RPMI8226 (cell line): ENCODE data around the gene POU2F1.
"Not testable (repeated sequence)": the region's sequence is repeated elsewhere in the genome, so short reads cannot be mapped to it uniquely, and the experiment has no call there.

Source experiments
- DNase-seq: peaks from one replicate; pipeline ENCODE4 v3.0.0-alpha.2; 2015

Gene POU2F1

DNA sequence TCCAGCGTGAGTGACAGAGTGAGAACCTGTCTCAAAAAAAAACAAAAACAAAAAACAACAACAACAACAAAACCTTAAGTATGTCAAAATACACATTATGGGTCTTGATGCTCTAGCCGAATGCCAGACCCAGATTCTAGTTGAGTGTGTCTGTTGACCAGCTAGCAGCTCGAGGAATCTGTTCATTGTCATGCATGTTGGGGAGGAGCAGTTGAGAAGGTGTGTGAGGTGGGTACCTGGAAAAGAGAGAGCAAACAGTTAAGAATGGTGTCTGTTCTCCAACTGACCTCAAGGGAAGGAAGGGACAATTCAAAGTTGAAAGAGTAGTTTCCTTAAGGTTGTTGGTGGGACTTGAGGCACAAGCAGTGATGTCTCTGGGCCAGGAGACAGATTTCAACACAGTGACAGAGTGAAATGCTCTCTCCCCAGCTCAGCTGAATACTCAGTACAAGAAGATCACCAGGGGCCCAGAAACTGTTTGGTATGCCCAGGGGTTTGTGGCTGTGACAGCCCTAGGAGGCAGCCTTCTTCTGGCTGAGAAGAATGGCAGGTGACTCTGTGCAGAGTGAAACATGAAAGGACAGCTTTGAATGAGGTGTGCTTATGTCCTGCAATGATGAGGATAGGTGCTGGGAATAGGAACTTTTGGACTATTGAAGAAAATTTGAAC, 14.4 kb upstream of the POU2F1 start:
- no peak for DNase-seq

DNA sequence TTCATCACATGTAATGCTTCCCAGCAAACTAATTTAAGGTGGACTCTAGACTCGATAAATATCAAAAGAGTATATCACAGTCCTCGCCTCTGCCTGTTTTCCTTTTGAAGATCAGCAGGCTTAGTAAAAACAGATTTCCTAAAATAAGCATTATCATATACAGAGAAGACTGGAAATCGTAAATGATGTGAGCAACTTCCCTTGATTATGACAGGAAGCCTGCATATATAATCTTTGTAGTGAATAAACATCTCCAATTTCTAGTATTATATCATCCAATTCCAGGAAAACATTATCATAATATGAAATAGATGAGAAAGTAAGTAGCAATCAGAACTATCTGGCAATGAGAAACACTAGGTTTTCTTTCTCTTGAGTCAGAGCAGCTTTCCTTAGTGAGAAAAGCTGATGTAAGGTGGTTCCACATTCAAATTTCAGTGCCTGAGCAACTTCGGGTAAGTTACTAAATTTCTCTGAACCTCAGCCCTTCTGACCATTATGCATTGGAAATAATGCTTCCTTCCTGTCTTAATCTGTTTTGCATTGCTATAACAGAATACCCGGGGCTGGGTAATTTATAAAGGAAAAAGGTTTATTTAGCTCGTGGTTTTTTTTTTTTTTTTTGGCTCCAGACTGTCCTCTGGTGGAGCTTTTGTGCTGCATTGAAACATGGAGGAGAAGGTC, 12.6 kb upstream of the POU2F1 start:
- DNase-seq = peak; percentile 45

DNA sequence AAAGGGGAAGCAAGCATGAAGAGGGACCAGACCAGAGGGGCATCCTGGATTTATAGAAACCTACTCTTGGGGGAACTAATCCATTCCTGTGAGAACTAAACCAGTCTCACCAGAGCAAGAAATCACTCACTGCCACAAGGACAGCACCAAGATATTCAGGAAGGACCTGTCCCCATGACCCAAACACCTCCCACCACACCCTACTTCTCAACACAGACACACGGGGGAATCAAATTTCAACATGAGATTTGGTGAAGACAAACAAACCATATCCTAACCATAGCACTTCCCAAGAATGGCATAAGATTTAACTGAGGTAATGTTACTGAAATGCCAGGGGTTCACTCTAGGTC, 12.1 kb upstream of the POU2F1 start:
- no peak for DNase-seq

DNA sequence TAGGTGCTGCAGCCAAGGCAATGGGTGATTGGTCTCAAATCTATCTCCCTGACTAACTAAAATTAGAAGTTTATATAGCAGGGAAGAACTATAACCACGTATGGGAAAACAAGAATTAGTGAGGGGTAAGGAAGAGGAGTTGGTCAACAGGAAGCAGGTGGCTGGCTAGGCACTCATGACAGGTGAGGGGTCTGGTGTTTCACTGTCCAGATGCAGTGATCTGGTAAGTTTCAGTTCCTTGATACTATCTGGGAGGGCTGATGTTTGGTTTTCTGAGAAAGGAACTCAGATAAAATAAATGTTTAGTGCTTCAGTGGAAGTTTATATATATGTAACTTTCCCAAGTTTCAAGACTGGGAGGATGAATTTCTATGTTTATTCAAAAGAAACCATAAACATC, 11.6 kb upstream of the POU2F1 start:
- peak; percentile 85 for DNase-seq

DNA sequence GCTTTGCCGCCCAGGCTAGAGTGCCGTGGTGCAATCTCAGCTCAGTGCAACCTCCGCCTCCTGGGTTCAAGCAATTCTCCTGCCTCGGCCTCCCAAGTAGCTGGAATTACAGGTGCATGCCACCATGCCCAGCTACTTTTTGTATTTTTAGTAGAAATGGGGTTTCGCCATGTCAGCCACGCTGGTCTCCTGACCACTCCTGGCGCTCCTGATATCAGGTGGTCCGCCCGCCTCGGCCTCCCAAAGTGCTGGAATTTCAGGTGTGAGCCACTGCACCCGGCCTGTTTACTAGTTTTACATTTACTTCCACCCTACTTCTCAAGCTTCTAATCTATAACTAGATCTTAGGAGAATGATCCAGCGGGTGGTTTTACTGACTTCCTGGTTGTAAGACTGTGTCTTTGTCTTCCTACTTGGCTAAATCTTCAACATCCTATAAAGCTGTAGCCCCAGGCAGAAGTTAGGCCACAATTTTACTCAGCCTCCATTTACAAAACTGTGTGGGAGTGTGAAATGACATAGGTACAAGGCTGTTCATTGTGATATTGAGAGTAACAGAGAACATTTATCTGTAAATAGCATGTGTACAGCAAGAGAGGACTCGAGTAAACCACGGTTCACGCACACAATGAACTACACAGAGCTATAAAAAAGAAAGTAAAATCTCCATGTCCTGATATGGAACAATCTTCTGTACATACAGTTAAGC, 9.6 kb upstream of the POU2F1 start:
- no peak for DNase-seq

DNA sequence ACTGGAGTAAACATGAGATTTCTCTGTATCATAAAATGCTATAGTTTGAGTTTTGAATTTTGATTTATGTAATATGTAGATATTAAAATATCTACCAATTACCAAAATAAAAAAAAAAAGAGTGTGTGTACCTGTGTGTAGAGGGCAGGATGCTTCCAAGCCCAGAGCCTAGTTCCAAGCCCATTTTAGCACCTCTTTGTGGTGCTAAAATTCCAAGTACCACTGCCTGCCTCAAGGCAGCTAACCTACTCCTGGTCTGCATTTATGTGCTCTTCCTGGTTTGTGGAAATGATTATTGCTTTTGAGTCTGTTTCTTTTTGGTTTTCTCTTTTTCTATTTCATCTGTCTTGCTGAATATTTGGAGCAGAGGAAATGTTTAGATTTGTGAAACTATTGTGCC, 8.7 kb upstream of the POU2F1 start:
- no peak for DNase-seq

DNA sequence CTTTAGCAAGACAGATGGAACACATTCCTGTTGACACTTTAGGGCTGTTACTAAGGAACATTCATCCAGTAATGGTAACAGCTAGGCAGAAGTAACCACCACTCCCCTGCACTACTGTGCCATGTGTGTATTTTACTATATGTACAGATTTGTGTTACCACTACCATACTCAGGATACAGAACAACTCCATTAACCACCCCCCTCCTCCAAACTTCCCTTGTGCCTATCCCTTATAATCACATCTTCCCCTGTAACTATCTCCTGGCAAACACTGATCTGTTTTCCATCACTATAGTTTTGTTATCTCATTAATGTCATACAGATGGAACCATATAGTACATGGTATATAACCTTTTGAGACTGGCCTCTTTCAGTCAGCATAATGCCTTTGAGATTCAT, 3.9 kb upstream of the POU2F1 start:
- DNase-seq = no peak

DNA sequence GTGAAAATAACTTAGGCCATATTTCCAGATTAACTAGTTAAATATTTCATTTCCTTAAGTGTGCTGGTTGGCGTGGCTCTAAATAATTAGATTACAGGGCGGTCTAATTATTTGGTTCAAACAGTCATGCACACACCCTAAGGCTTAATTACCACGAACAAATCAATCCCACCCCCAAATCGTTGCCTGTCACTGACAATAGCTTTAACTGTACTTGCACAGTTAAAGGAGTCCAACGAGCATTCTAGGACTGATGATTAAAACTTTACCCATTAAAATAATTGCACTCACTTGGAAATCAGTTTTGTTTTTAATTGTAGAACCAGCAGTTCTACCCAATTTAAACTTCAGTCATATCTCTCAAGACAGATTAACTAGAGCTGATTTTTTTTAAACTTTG, 1.5 kb upstream of the POU2F1 start:
- DNase-seq = no peak

DNA sequence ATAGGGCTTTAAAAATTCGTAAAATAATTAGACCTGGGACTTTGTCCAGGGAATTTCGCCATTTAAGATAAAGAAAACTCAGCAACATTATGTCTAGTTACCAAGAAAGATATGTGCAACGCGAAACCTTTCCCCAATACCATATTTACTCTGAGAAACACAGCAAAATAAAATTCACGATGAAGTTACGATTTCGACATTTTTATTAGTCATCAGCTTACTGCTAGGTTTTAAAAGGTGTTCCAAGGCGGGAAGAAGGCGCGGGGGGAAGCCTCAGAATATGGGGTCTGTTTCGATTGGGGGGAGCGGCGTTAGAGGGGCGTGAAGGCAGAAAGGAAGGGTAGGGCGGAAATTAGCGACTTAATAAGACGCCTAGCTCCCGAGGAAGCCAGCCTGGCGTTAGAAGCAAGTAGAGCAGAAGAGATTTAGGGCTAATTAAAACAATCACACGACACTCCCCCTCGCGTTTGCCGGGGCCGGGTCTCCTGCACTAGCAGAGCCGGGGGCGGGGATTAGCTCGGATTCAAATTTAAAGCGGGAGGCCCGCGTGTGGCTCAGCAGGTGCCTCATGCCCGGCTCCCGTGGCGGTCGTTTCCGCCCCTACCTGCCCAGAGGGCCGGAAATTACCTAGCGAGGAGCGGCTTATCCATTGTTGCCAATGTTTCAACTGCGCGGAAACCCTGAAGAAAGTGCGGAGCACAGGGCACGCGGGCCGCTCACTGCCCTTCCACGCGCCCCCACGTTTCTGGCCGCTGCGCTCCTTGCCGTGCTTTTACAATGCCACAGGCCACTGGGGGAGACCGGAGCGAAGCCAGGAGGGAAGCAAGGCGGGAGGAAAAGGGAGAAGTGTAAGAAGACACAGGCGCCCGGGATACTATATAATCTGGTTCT, 795 bp upstream of the POU2F1 start:
- DNase-seq = peak; percentile 99

DNA sequence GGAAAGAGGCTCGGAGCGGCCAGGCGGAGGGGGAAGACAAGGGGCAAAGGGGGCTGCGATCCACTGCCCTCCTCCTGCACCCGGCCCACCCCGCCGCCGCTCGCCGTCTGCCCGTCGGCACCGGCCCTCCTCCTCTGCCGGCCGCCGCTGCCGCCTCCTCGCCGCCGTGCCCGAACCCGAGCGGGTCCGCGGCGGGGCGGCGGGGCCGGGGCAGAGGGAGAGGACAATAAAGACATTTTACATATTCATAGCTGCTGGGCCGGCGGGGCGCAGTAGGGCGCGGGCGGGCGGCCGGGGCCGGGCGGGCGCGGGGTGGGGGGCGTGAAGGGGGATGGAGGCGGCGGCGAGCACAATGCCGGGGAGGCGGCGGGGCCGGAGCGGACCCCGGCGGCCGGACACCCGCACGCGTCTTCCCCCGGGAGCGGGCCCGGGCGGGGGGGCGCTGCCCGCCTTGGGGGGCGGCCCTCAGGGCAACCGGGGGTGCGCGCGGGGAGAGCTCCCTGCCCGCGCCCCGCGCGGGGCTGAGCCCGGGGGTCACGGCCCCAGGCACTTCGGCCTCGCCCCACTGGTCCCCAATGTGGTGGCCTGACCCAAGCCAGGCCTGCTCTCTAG, 546 bp downstream of the POU2F1 start:
- DNase-seq = no peak

DNA sequence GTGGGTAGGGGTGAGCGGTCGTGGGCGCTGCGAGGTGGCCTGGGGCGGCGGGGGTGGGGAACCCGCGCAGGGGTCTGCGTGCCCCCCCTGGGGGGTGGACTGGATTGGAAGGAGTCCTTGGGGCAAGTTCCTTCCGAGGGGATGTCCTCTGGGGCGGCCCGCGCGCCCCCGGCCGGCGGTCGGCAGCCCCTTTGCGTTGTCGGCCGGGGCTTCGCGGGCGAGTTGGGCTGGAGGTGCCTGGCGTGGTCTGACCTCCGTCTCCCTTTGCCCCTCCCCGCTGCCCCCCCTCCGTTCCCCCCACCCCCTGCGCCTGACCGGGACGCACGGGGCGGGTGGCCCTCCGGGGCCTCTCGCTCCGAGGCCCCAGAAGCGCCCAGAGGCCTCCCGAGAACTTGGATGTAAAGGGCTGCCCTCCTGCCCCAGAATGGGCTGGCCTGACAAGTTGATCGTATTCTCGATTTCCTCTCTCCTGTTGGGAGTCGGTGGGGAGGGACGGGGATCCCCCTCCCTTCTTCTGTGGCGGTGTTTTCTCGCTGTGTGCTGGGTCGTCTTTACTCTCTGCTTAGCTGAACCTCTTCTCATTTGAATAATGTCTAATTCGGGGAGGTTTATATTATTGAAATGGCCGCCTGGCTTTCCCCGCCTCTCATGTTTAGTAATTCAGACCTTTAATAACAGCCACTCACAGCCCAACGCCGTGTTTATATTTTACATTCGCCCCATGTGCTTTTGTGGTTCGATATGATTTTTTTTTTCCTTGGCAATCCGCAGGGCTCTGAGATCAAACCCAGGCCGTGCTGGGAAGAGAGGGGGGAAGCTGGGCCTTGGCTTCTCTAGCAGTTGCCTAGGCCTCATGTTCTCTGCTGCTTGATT, 1.3 kb downstream of the POU2F1 start:
- peak; percentile 84 for DNase-seq

DNA sequence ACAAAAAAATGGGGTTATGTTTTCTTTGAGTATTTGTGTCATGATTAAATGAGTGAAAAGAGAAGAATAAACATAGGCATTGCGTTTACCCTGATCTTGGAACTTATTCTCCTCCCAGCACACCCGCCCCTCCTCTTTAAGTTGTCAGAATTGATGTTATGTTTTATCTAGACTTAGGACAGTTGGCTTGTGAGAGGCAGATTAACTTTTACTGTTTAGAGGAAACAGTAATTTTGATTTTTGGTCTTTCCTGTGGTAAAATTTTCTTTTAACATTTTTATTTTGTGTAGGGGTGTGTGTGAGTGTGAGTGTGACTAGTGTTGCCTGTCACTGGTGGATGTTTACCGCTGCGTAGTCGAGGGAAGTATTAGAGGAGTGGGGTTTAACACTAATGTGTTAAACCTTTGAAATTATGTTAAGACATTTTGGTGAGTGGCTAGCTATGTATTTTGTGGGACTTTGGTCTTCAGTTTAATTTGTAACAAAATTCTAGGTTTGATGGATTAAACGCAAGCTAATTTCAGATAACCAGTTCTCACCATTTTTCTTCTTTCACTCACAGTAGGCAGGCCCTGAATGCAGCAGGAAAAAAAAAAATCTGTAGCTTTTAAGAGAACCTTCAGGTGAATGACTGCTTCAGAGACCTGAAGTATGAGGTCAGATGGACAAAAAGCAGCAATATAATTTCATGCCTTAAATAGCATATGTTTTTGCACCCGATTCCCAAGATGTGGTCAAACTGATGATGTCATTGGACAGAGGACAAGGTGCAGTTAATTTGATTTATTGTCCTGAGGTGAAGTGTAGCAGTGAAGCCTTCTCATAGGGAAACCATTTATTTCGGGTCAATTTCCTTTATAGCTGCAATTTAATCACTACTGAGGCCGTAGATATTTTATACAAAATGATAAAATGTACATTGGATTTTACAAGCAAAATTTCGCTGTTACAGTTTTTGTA, 2.7 kb downstream of the POU2F1 start:
- DNase-seq = no peak

DNA sequence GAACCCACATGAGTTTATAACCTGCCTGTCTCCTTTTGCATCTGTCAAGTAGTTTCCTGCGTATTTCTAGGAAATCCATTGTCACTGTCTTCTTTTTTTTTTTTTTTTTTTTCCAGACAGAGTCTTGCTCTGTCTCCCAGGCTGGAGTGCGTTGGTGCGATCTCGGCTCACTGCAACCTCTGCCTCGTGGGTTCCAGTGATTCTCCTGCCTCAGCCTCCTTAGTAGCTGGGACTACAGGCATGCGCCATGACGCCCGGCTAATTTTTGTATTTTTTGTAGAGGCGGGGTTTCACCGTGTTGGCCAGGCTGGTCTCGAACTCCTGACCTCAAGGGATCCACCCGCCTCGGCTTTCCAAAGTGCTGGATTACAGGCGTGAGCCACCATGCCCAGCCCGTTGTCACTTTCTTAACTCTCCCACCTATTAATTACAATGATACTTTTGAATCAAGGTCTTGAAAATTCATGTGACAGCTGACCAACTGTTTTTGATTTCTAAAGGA, 4.1 kb downstream of the POU2F1 start:
- DNase-seq = not testable (repeated sequence)

DNA sequence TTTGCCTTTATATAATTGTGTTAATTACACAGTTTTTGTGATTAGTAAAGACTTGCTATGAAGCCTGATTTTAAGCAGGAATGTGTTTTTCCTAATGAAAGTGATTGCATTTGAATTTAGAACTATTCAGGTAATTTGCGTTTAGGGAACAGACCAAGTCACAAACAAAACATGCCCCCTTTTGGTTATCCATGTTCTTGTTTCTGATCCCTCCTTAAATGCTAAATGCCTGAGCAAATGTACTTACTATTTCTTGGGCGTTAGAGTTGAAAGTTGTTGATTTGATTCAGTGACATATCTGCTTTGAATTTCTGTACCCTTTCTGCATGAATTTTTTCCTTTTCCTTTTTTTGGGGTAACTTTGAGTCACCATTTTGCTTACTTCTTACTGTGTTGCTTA, 5.2 kb downstream of the POU2F1 start:
- no peak for DNase-seq

DNA sequence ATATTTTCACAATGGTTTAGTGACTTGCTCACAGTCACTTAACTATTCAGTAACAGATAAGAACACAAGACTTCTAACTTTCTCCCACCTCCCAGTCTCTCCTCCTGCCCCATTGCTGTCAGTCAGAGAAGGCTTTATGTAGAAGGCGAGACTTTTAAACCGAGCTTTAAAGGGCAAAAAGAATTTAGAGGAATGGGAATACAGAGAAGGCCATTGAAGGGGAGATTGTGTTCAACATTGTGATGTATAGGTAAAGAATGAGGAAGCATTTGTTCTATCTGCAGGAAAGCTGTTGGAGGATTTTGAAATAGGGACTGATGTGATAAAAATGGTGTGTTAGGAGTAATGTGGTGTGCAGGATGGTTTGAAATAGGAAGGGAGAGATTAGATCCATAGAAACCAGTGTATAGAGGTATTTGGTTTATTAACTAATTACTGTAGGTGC, 7.3 kb downstream of the POU2F1 start:
- no peak for DNase-seq

DNA sequence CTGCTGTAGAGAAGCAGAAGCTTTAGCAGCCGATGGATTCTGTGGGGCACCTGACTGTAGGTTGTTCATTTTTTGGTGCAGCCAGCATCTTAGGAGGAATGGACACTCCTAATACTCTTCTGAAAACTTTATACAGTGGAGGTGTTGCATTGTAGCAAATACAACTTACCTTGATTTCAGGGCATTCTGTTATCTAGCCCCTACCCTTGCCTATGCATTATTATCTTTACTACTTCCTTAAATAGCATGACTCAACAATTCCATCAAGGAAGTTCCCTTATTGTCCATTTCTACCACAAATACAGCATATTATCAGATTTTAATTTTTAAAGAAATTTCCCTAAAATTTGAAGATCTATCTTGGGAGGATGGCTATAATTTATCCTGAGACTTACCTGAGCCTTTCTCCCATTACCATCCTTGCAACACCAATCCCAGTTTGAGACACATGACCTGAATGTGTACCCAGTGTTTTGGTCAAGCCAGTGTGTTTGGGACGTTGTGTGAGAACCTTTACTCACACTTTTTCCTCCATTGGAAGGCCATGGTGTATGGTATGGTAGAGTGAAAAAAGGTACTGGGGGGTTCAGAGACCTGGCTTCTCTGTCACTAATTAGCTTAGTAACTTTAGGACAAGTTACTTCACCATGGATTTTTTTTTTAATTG, 9.2 kb downstream of the POU2F1 start:
- no peak for DNase-seq

DNA sequence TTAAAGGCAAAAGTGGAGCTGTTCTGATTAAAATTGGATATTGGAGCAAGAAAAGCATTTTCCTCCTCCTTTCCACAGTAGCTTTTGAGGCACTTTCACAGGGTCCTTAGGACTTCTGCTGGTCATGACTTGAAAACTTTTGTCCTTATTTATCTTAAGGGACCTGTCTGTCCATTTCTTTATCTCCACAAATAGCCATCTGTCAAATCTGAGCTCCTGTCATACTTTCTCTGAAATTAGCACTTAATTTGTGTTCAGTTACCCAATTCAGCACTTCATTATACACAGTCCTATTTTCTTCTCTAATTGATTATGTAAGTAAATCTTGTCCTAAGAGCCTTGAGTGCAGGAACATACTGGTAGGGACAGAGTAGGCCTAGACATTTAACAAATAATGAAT, 9.8 kb downstream of the POU2F1 start:
- DNase-seq = no peak

DNA sequence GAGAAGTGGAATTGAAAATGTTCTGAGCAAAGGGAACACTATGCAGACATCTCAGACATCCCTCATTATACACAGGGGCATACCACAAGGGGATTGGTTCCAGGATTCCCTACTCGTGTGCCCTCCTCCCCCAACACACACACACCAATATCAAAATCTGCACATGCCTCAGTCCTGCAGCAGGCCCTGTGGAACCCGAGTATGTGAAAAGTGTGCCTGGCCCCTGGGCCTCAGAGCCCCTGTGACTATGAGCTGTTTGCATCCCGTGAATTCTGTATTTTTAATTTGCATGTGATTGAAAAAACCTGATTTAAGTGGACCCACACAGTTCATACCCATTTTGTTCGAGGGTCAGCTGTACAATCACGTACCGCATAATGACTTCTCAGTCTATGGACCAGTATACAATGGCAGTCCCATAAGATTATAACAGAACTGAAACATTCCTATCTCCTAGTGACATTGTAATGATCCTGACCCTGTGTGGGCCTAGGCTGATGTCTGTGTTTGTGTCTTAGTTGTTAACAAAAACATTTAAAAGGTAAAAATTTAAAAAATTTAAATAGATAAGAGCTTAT, 11.3 kb downstream of the POU2F1 start:
- DNase-seq = no peak

DNA sequence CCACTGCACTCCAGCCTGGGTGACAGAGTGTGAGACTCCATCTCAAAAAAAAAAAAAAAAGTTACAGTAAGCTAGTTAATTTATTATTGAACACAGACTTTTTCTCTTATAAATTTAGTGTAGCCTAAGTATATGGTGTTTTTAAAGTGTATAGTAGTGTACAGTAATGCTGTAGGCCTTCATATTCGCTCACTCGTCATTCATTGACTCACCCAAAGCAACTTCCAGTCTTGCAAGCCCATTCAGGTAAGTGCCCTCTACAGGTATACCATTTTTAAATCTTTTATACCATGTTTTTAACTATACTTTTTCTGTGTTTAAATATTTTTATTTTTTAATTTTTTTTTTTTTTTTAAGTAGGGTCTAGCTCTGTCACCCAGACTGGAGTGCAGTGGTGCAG, 12.1 kb downstream of the POU2F1 start:
- DNase-seq = no peak
